ENCODE measurements around the gene SREBF1. TPM values are rescaled to one million over a fixed set of nuclear protein-coding genes. Genes with fewer than 3 reads are reported as not detected.

The SREBF1 gene
- total RNA-seq, 1 donor from 2014 or later: 51.6 TPM

- DNase-seq (ENCODE audit: low read depth) (no peak), FAIRE-seq (peak; percentile 60)
- TF ChIP-seq CTCF (IDR thresholded peaks at IDR 0.05; ENCODE audit: insufficient read depth, low read length, severe bottlenecking): no peak
- Histone ChIP-seq H3K4me3 (ENCODE audit: low read depth, low read length) (no peak overlapping the region), H3K36me3 (ENCODE audit: control insufficient read depth, insufficient read depth, low read length) (peaks cover 21% of the 10 kb centered on the region), H3K27me3 (ENCODE audit: control insufficient read depth, insufficient read depth, low read length) (no peaks in the 10 kb centered on the region)
Observed at GRCh38 chr17:17880577-17881196, 43.9 kb upstream of the SREBF1 start.

- peak; percentile 18 for FAIRE-seq
- H3K36me3 ChIP-seq (ENCODE audit: control insufficient read depth, insufficient read depth, low read length): peaks cover 20% of the 10 kb centered on the region
Observed at GRCh38 chr17:17877529-17878358, 41.0 kb upstream of the SREBF1 start.

GRCh38 chr17:17876959-17877528 lies 40.3 kb upstream of the SREBF1 start:
- Histone ChIP-seq H3K36me3 (ENCODE audit: control insufficient read depth, insufficient read depth, low read length) (peaks cover 18% of the 10 kb centered on the region), H3K4me3 (ENCODE audit: low read depth, low read length) (no peak overlapping the region), H3K27me3 (ENCODE audit: control insufficient read depth, insufficient read depth, low read length) (no peaks in the 10 kb centered on the region)
- peak; percentile 33 for DNase-seq (ENCODE audit: low read depth)
- no peak for FAIRE-seq
- TF ChIP-seq CTCF (IDR thresholded peaks at IDR 0.05; ENCODE audit: insufficient read depth, low read length, severe bottlenecking): no peak

More at GRCh38 chr17:17877529-17878358, 41.0 kb upstream of the SREBF1 start:
- H3K27me3 ChIP-seq (ENCODE audit: control insufficient read depth, insufficient read depth, low read length): no peaks in the 10 kb centered on the region
- TF ChIP-seq CTCF (IDR thresholded peaks at IDR 0.05; ENCODE audit: insufficient read depth, low read length, severe bottlenecking): no peak
- DNase-seq (ENCODE audit: low read depth): peak; percentile 37
- no peak overlapping the region for H3K4me3 ChIP-seq (ENCODE audit: low read depth, low read length)

- DNase-seq (ENCODE audit: low read depth) (peak; percentile 95), FAIRE-seq (peak; percentile 70)
- no peak for TF ChIP-seq CTCF (IDR thresholded peaks at IDR 0.05; ENCODE audit: insufficient read depth, low read length, severe bottlenecking)
- H3K27me3 ChIP-seq (ENCODE audit: control insufficient read depth, insufficient read depth, low read length): no peaks in the 10 kb centered on the region
- H3K4me3 ChIP-seq (ENCODE audit: low read depth, low read length): no peak overlapping the region
- H3K36me3 ChIP-seq (ENCODE audit: control insufficient read depth, insufficient read depth, low read length): peaks cover 14% of the 10 kb centered on the region
Observed at GRCh38 chr17:17874478-17874877, 37.7 kb upstream of the SREBF1 start.

GRCh38 chr17:17873450-17873991 lies 36.7 kb upstream of the SREBF1 start:
- Histone ChIP-seq H3K36me3 (ENCODE audit: control insufficient read depth, insufficient read depth, low read length) (peaks cover 12% of the 10 kb centered on the region), H3K4me3 (ENCODE audit: low read depth, low read length) (no peak overlapping the region), H3K27me3 (ENCODE audit: control insufficient read depth, insufficient read depth, low read length) (no peaks in the 10 kb centered on the region)
- no peak for TF ChIP-seq CTCF (IDR thresholded peaks at IDR 0.05; ENCODE audit: insufficient read depth, low read length, severe bottlenecking)
- no peak for FAIRE-seq
- no peak for DNase-seq (ENCODE audit: low read depth)
